ENCODE measurements around the gene NLK. TPM values are rescaled to one million over a fixed set of nuclear protein-coding genes. Genes with fewer than 3 reads are reported as not detected.
"Not testable (repeated sequence)": the region's sequence is repeated elsewhere in the genome, so short reads cannot be mapped to it uniquely, and the experiment has no call there.

The NLK gene
- polyA plus RNA-seq, 3 donors, result 45.6 to 53.9 (median 53.9) TPM

DNA sequence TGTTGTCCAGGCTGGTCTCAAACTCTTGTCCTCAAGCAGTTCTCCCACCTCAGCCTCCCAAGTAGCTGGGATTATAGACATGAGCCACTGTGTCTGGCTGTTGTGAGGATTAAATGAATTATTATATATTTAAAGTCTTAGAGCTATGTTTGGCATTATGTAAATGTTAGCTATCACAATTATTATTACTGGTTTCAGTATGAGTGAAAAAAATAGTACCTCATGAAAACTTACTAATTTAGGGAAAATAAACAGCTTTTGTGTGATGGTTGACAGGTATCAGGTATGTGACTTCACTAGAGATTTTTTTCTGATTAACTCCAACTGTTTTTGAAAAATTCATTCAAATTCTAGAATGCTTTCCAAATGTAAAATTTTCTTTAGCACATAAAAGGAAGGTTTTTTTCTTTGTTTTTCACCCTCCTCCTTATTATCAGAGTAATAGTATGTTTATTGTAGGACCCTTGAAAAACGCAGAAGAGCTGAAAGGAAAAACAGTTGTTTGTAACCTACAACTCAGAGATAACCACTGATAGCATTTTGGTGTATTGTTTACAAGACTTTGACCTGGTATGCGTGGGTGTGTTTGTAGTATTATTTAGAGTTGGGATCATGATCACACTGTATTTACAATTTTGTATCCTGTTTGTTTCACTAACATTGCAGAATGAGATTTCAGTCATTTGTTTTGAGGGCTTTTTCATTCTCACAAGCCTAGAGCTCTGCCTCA lies 13.2 kb downstream of the NLK start:
- DNase-seq (ENCODE audit: extremely low read depth in 1 of 11, low read depth in 9 of 11, low spot score in 4 of 11), result no peak

DNA sequence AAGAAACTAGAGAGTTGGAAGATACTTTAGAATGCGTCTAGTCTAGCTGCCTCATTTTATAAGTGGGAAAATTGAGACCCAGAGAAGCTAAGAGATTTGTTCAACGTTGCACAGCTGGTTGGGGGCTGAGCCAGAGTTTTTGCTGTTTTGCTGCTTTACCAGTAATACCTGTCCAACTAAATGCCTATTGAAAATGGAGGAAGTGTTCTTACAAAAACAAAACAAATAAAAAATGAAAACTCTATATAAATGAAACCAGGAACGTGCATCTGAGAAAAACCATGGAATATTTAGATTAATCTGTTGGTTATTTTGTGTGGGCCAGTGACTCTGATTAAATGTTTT lies 13.8 kb downstream of the NLK start:
- no peak for DNase-seq (ENCODE audit: extremely low read depth in 1 of 11, low read depth in 9 of 11, low spot score in 4 of 11)

DNA sequence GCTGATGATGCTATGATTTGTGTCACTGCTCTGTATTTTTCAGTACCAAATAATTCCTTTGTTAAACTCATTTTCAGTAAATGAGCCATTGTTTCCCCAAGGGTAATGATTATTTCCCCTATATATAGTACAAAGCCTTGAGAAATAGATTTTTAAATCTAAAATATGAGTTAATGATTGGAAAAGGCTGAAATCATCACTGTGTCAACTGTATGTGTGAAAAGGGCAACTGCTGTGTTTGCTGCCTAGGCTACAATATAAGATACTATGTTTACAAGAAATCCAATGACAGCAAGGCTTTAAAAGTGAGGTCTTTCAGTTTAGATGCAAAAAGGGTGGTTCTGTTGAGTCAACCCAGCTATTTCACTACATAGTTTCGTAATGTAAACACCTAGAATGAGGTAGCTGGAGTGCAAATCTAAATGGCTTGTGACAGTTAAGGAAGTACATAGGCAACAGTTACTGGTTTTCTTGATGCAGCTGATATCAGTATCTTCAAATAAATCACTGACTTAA lies 15.3 kb downstream of the NLK start:
- DNase-seq (ENCODE audit: extremely low read depth in 1 of 11, low read depth in 9 of 11, low spot score in 4 of 11), result no peak

- DNase-seq (ENCODE audit: extremely low read depth in 1 of 11, low read depth in 9 of 11, low spot score in 4 of 11), result no peak
These were observed 17.2 kb downstream of the NLK start for GRCh38 chr17:28059675-28060074.

DNA sequence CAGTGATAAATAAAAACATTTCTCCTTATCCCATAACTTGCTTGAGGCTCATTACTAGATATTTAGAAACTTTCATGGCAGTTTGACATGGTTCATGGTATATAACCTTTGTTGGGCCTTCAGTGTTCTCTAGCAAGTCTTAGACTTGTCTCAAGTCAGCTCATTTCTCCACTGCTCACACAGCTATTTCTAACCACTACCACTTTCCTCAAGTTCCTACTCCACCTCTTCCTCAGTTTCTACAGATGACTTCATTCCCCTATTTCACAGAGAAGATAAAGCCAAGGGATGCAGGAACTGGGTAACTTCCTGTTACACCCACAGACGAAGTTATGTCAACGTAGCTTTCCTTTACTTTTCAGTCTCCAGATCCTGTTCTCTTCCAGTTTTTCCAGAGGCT lies 23.2 kb downstream of the NLK start:
- no peak for DNase-seq (ENCODE audit: extremely low read depth in 1 of 11, low read depth in 9 of 11, low spot score in 4 of 11)

DNA sequence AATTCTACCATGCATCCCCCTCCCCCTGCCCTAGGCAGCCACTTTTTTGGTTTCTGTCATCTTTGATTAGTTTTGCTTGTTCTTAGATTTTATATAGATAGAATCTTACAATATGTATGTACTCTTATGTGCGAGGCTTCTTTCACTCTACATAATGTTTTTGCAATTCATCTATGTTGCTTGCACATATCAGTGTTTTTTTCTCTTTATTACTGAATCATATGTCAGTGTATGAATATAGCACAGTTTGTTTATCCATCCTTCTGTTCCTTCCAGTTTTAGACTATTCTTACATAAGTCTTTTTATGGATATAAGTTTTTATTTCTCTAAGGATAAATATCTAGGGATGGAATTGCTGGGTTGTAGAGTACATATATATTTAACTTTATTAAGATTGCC lies 26.6 kb downstream of the NLK start:
- DNase-seq (ENCODE audit: extremely low read depth in 1 of 11, low read depth in 9 of 11, low spot score in 4 of 11), result no peak

DNA sequence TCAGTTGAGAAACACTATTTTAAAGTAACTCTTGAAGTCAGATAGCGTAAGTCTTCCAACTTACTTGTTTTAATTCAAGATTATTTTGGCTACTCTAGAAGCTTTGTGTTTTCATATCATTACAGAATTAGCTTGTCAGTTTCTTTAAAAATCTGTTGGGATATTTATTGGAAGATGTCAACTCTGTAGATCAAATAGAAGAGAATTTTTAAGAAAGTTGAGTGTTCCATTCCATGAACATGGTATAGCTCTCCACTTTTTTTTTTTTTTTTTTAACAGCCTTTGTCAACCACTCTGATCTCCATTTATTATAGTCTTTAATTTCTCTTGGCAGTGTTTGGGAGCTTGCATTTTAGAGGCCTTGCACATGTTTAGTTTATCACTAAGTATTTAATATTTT lies 28.7 kb downstream of the NLK start:
- DNase-seq (ENCODE audit: extremely low read depth in 1 of 11, low read depth in 9 of 11, low spot score in 4 of 11), result no peak

DNA sequence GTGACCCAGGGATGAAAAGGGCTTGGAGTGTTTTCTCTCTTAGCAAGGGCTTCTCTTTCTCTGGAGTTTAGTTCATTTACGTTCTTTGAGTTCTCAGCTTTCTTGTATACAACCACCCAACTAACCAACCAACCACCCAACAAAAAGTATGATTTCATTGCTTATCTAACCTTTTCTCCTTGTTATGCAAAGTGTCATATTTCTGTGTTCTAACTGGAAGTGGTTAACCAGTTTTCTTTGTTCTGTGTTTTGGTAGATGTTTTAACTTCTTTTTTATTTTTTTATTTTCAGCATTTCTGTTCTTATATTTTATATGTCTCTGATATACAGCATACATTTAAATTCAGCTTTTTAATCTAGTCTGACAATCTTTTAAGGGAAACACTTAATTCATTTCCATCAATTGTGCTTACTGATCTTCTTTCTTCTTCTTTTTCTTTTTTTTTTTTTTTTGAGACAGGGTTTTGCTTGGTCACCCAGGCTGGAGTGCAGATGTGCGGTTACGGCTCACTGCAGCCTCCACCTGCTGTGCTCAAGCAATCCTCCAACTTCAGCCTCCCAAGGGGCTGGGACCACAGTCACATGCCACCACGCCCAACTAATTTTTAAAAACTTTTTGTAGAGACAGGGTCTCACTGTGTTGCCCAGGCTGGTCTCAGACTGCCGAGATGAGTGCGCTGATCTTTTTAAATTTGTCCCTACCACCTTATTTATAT lies 29.6 kb downstream of the NLK start:
- no peak for DNase-seq (ENCODE audit: extremely low read depth in 1 of 11, low read depth in 9 of 11, low spot score in 4 of 11)

DNA sequence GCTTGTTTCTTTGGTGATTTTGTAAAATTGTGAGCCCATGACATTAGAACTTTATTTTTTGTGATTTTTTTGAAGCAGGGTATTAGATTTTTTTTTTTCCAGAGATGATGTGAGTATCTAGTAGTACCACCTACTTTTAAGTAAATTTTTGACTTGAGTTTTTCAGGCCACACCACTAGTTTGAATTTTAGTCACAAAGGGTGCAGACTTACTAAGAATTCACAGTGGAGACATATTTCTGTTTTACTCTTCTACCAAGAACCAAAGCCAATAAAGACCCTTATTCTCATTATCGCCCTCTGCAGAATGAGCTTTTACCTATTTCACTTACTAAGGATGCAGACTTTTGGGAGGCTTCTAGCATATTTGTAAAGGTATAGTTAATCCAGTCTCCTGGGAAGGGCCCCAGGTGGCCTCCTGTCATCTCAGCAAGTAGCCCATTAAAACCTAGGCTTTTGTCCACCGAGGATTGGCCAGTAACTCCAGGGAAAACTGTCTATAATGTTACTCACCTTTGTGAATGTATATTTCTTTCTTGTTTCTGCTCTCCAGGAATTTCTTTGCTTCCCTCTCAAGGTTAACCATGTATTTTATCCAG lies 30.6 kb downstream of the NLK start:
- DNase-seq (ENCODE audit: extremely low read depth in 1 of 11, low read depth in 9 of 11, low spot score in 4 of 11), result no peak

GRCh38 chr17:28074010-28074409 lies 31.5 kb downstream of the NLK start:
- DNase-seq (ENCODE audit: extremely low read depth in 1 of 11, low read depth in 9 of 11, low spot score in 4 of 11), result no peak

DNA sequence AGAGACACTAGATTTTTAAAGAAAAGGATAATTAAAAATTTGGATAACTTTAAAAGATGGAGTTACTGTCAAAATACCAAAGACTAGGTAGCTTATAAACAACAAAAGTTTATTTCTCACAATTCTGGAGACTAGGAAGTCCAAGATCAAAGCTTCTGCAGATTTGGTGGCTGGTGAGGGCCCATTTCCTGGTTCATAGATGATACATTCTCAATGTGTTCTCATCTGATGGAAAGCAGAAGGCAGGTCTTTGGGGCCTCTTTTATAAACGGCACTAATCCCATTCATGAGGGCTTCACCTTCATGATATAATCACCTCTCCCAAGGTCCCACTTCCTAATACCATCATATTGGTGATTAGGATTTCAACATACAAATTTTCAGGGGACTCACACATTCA lies 33.7 kb downstream of the NLK start:
- no peak for DNase-seq (ENCODE audit: extremely low read depth in 1 of 11, low read depth in 9 of 11, low spot score in 4 of 11)

DNA sequence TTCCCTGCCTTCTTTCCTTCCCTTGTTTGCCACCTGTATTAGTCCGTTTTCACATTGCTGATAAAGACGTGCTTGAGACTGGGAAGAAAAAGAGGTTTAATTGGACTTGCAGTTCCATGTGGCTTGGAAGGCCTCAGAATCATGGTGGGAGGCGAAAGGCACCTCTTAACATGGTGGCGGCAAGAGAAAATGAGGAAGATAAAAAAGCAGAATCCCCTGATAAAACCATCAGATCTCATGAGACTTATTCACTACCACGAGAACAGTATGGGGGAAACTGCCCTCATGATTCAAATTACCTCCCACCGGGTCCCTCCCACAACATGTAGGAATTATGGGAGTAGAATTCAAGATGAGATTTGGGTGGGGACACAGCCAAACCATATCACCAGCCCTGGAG lies 34.7 kb downstream of the NLK start:
- not testable (repeated sequence) for DNase-seq (ENCODE audit: extremely low read depth in 1 of 11, low read depth in 9 of 11, low spot score in 4 of 11)

- no peak for DNase-seq (ENCODE audit: extremely low read depth in 1 of 11, low read depth in 9 of 11, low spot score in 4 of 11)
These were observed 36.1 kb downstream of the NLK start for GRCh38 chr17:28078341-28079229.

DNA sequence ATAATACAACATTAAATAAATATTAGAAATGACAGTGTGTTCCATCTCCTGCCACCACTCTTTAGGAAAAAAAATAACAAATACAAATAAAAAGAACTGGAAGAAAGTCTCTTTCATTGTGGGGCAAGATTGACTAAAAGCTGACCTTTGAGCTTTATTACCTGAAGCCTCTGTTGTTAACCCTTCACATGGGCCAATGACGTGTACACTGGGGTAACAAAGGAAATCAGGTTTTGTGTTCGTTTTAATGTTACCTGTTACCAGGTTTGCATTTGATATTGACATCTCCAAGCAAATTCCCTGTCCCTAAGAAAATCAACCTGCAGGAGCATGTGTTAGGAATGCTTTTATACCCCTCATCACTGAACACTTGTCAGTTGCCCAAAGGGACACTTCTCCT lies 39.0 kb downstream of the NLK start:
- DNase-seq (ENCODE audit: extremely low read depth in 1 of 11, low read depth in 9 of 11, low spot score in 4 of 11), result no peak

GRCh38 chr17:28085766-28086165 lies 43.3 kb downstream of the NLK start:
- no peak for DNase-seq (ENCODE audit: extremely low read depth in 1 of 11, low read depth in 9 of 11, low spot score in 4 of 11)

DNA sequence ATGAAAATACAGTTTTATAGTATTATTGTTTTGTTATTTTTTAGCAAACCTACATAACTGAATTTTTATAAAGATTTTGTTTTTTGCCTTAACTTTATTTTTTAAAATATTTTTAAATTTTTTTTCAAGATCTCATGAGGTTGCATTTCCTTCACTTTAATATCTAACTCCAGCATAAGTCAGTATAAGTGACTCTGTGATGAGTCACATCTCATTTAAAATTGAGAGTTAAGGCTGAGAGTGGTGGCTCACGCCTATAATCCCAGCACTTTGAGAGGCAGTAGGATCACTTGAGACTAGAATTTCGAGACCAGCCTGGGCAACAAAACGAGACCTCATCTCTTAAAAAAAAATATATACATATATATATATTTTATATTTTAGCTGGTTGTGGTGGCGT lies 44.0 kb downstream of the NLK start:
- no peak for DNase-seq (ENCODE audit: extremely low read depth in 1 of 11, low read depth in 9 of 11, low spot score in 4 of 11)

DNA sequence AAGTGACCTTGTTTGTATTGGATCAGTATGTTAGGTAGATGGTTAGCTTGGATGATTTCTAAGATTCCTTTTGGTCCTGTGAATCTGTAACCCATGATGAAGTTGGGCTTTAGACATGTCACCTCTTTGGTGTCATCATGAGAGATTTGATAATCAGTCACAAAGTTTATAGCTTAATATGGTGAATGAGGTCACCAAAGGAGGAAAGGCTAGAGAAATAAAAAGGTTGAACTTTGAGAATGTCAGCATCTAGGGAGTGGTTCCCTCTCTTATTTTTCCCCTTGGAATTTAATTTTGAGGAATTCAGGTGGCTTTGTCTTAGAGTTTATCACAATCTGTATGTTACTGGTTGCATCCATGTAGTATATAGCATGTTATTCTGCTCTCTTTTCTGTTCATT lies 45.3 kb downstream of the NLK start:
- no peak for DNase-seq (ENCODE audit: extremely low read depth in 1 of 11, low read depth in 9 of 11, low spot score in 4 of 11)

DNA sequence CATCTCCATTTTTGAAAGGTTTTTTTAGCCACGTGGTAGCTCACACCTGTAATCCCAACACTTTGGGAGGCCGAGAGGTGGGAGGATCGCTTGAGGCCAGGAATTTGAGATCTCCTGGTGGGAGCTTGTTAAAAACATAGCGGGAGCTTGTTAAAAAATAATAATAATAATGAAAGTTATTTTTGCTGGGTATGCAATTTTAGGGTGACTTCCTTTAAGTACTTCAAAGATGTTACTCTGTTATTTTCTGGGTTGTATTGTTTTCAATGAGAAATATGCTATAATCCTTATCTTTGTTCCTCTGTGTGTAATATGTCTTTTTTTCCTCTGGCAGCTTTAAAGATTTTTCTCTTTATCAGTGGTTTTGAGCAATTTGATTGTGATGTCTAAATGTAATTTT lies 48.1 kb downstream of the NLK start:
- DNase-seq (ENCODE audit: extremely low read depth in 1 of 11, low read depth in 9 of 11, low spot score in 4 of 11), result no peak

GRCh38 chr17:28092088-28092487 lies 49.6 kb downstream of the NLK start:
- DNase-seq (ENCODE audit: extremely low read depth in 1 of 11, low read depth in 9 of 11, low spot score in 4 of 11), result no peak

All from renal cortex interstitium (tissue), 11 donors.